H1 (cell line): ENCODE results near the gene TBC1D23. TPM values are rescaled to one million over a fixed set of nuclear protein-coding genes. Genes with fewer than 3 reads are reported as not detected.

ENCODE experiments used
- BACH1 ChIP-seq: IDR thresholded peaks from 2 replicates; pipeline ENCODE4 v1.6.1; 2012; ENCODE audit warnings: low read length, improper control_type of control experiment
- CHD7 ChIP-seq: fragments of 300-600 bp; sonication (generic); IDR thresholded peaks from 2 replicates; pipeline ENCODE4 v1.7.1; 2012; ENCODE audit warnings: low read length, moderate library complexity, mild to moderate bottlenecking, inconsistent platforms; ENCODE audit not compliant: insufficient replicate concordance
- CREB1 ChIP-seq: IDR thresholded peaks from 2 replicates; pipeline ENCODE4 v1.6.1; 2012; ENCODE audit warnings: inconsistent platforms
- EGR1 ChIP-seq: IDR thresholded peaks from 2 replicates; pipeline ENCODE4 v1.6.1; 2011; ENCODE audit warnings: low read depth, low read length, borderline replicate concordance
- GABPA ChIP-seq: IDR thresholded peaks from 2 replicates; pipeline ENCODE4 v1.6.1; 2011; ENCODE audit warnings: mild to moderate bottlenecking, low read length, moderate library complexity, borderline replicate concordance; ENCODE audit not compliant: insufficient read depth
- JUND ChIP-seq: IDR thresholded peaks from 2 replicates; pipeline ENCODE4 v1.6.1; 2011; ENCODE audit warnings: mild to moderate bottlenecking, improper control_type of control experiment, low read length
- MAFK ChIP-seq: IDR thresholded peaks from 2 replicates; pipeline ENCODE4 v1.6.1; 2012; ENCODE audit warnings: low read depth, mild to moderate bottlenecking, improper control_type of control experiment, low read length
- MAX ChIP-seq: IDR thresholded peaks from 2 replicates; pipeline ENCODE4 v1.6.1; 2012; ENCODE audit warnings: inconsistent platforms
- POLR2A ChIP-seq, 2 experiments: IDR thresholded peaks; 1 replicate in 1 of 2; 2 replicates in 1 of 2; pipeline ENCODE4 v1.6.1; 2011; ENCODE audit warnings: low read depth in 2 of 2, low read length in 2 of 2, mild to moderate bottlenecking in 2 of 2; ENCODE audit errors: control extremely low read depth in 1 of 2
- RAD21 ChIP-seq, 2 experiments: IDR thresholded peaks in 1 of 2; conservative IDR thresholded peaks in 1 of 2; 2 replicates each; pipeline ENCODE4 v1.6.1; 2011; ENCODE audit warnings: low read depth in 2 of 2, low read length in 2 of 2, improper control_type of control experiment in 1 of 2, inconsistent platforms in 1 of 2, mild to moderate bottlenecking in 1 of 2, moderate library complexity in 1 of 2
- RFX5 ChIP-seq: IDR thresholded peaks from 2 replicates; pipeline ENCODE4 v1.6.1; 2011; ENCODE audit warnings: low read depth, low read length, improper control_type of control experiment, borderline replicate concordance
- SRF ChIP-seq: IDR thresholded peaks from 2 replicates; pipeline ENCODE4 v1.6.1; 2011; ENCODE audit warnings: mild to moderate bottlenecking, low read depth, low read length, moderate library complexity
- SUZ12 ChIP-seq: fragments of 200-600 bp; sonication (generic); IDR thresholded peaks from 2 replicates; pipeline ENCODE4 v1.6.1; 2012; ENCODE audit warnings: mild to moderate bottlenecking, inconsistent platforms, low read length, moderate library complexity, mixed read lengths
- polyA plus RNA-seq, 7 experiments: library from polyadenylated mRNA; depleted of rRNA in 3 of 7; stranded (reverse) in 5 of 7; unstranded in 2 of 7; fragments of >200 nt in 5 of 7; fragments of 200-250 nt in 2 of 7; gene quantifications; 1 replicate in 5 of 7; 2 replicates in 1 of 7; 4 replicates in 1 of 7; pipeline versions ENCODE4 v1.2.1 to v1.2.3, GENCODE V29; 2011 to 2013; ENCODE audit warnings: missing spikeins in 2 of 7, mixed read lengths in 2 of 7
- total RNA-seq: library from RNA; stranded (reverse); fragmentation: NEBNext Ultra II Directional; extraction: Animal tissue kit (Norgen Biotek cat#: 25700); gene quantifications from 2 replicates; pipeline ENCODE4 v1.2.1, GENCODE V29; 2021

TBC1D23 gene
- total and polyA plus RNA-seq, 2 of the 8 experiments (the other 6 are each of a cell fraction or from before 2014, with no cell fraction given): 6.4 to 29.3 TPM

GRCh38 chr3:100333051-100333450, 72.3 kb downstream of the TBC1D23 start (continued):
- TF ChIP-seq CHD7 (no peak), JUND (no peak), MAX (no peak), EGR1 (no peak), POLR2A (IDR thresholded peaks at IDR 0.05; ENCODE audit: control extremely low read depth in 1 of 2, low read depth in 2 of 2, low read length in 2 of 2) (no peak), SUZ12 (no peak), BACH1 (no peak), SRF (no peak), RFX5 (no peak), GABPA (no peak), RAD21 (IDR thresholded peaks at IDR 0.05 in 1 of 2, conservative IDR thresholded peaks at IDR 0.05 in 1 of 2; ENCODE audit: low read depth in 2 of 2, low read length in 2 of 2) (no peak), MAFK (no peak), CREB1 (no peak)
